Neural cell (in vitro differentiated cells): ENCODE data around the gene WDR5. TPM values are rescaled to one million over a fixed set of nuclear protein-coding genes. Genes with fewer than 3 reads are reported as not detected.

Source experiments
- H2AFZ ChIP-seq: fragments of 200-600, 300-800 bp; sonication (generic), shearing (Covaris generic); 2 replicates; pipeline ENCODE4 v1.6.0; 2014; ENCODE audit warnings: low read depth, mild to moderate bottlenecking, antibody characterized with exemption, low read length, moderate library complexity
- H3F3A ChIP-seq: fragments of 200-600 bp; shearing (Covaris generic); 2 replicates; pipeline ENCODE4 v1.6.1; 2016; ENCODE audit warnings: mild to moderate bottlenecking, moderate library complexity, mixed read lengths, antibody characterized with exemption, low read length; ENCODE audit not compliant: insufficient read depth, poor library complexity, severe bottlenecking
- H3K27ac ChIP-seq: fragments of 200-600, 300-800 bp; sonication (generic), shearing (Covaris generic); 2 replicates; pipeline ENCODE4 v1.5.1; 2014; ENCODE audit warnings: mild to moderate bottlenecking, low read length, moderate library complexity
- H3K27me3 ChIP-seq: fragments of 300-800, 200-600 bp; sonication (generic), shearing (Covaris generic); 2 replicates; pipeline ENCODE4 v1.6.0; 2014; ENCODE audit warnings: mild to moderate bottlenecking, low read depth, low read length, moderate library complexity; ENCODE audit not compliant: insufficient read depth
- H3K36me3 ChIP-seq: fragments of 300-800, 200-600 bp; sonication (generic), shearing (Covaris generic); 2 replicates; pipeline ENCODE4 v1.5.1; 2014; ENCODE audit warnings: mild to moderate bottlenecking, antibody characterized with exemption, low read length, moderate library complexity; ENCODE audit not compliant: insufficient read depth
- H3K4me2 ChIP-seq: fragments of 300-800, 200-600 bp; sonication (generic), shearing (Covaris generic); 2 replicates; pipeline ENCODE4 v1.6.0; 2014; ENCODE audit warnings: mild to moderate bottlenecking, low read length
- H3K4me3 ChIP-seq: fragments of 300-800, 200-600 bp; sonication (generic), shearing (Covaris generic); 2 replicates; pipeline ENCODE4 v1.5.1; 2014; ENCODE audit warnings: mild to moderate bottlenecking, low read length, moderate library complexity
- H3K79me2 ChIP-seq: fragments of 200-600 bp; shearing (Covaris generic); replicated peaks from 2 replicates; pipeline ENCODE4 v1.6.0; 2014; ENCODE audit warnings: mild to moderate bottlenecking, low read length, moderate library complexity; ENCODE audit not compliant: insufficient read depth
- H3K9ac ChIP-seq: fragments of 300-800, 200-600 bp; sonication (generic), shearing (Covaris generic); 2 replicates; pipeline ENCODE4 v1.6.1; 2016; ENCODE audit warnings: mild to moderate bottlenecking, low read length, mixed read lengths
- H3K9me2 ChIP-seq: fragments of 200-600 bp; shearing (Covaris generic); 2 replicates; pipeline ENCODE4 v1.6.1; 2016; ENCODE audit warnings: mild to moderate bottlenecking, low read length, mixed read lengths; ENCODE audit not compliant: insufficient read depth
- H3K9me3 ChIP-seq: fragments of 200-600, 300-800 bp; sonication (generic), shearing (Covaris generic); 2 replicates; pipeline ENCODE4 v1.6.1; 2016; ENCODE audit warnings: mild to moderate bottlenecking, mixed run types, low read length, moderate library complexity, mixed read lengths
- H4K20me1 ChIP-seq: fragments of 200-600 bp; shearing (Covaris generic); 2 replicates; pipeline ENCODE4 v1.6.1; 2016; ENCODE audit warnings: mild to moderate bottlenecking, mixed run types; ENCODE audit not compliant: insufficient read depth
- EP300 ChIP-seq: fragments of 450-650 bp; conservative IDR thresholded peaks from 2 replicates; pipeline ENCODE4 v1.6.1; 2014; ENCODE audit warnings: antibody characterized with exemption, mild to moderate bottlenecking, moderate library complexity; ENCODE audit not compliant: poor library complexity, severe bottlenecking
- EZH2 ChIP-seq: fragments of 200-600, 300-800 bp; shearing (Covaris generic), sonication (generic); IDR thresholded peaks from 2 replicates; pipeline ENCODE4 v1.6.1; 2014; ENCODE audit warnings: antibody characterized with exemption, low read length, borderline replicate concordance, mild to moderate bottlenecking; ENCODE audit not compliant: insufficient read depth, poor library complexity, severe bottlenecking
- MXI1 ChIP-seq: fragments of 450-650 bp; conservative IDR thresholded peaks from 2 replicates; pipeline ENCODE4 v1.6.1; 2014; ENCODE audit warnings: antibody characterized with exemption, mild to moderate bottlenecking; ENCODE audit not compliant: poor library complexity, severe bottlenecking
- POLR2AphosphoS5 ChIP-seq: IDR thresholded peaks from 2 replicates; pipeline ENCODE4 v1.6.1; 2012
- RAD21 ChIP-seq: fragments of 450-650 bp; conservative IDR thresholded peaks from 2 replicates; pipeline ENCODE4 v1.6.1; 2014; ENCODE audit warnings: antibody characterized with exemption, mild to moderate bottlenecking, moderate library complexity
- REST ChIP-seq: IDR thresholded peaks from 2 replicates; pipeline ENCODE4 v1.6.1; 2012; ENCODE audit warnings: borderline replicate concordance
- SMC3 ChIP-seq: fragments of 450-650 bp; conservative IDR thresholded peaks from 2 replicates; pipeline ENCODE4 v1.6.1; 2014; ENCODE audit warnings: antibody characterized with exemption, mild to moderate bottlenecking, moderate library complexity; ENCODE audit not compliant: poor library complexity
- TAF1 ChIP-seq: IDR thresholded peaks from 2 replicates; pipeline ENCODE4 v1.6.1; 2012; ENCODE audit warnings: low read depth
- polyA plus RNA-seq: library from polyadenylated mRNA; depleted of rRNA; stranded (reverse); fragments of >200 nt; gene quantifications from 2 replicates; pipeline ENCODE4 v1.2.3, GENCODE V29; 2014
- small RNA-seq, 3 experiments: library from RNA; depleted of rRNA; stranded (forward); fragments of <200 nt; gene quantifications; one replicate each; pipeline ENCODE3, GENCODE V24; 2012
- TF ChIP-seq, protein P1 (sequence below): fragments of 450-650 bp; IDR thresholded peaks from 2 replicates; pipeline ENCODE4 v1.5.1; 2014; ENCODE audit warnings: antibody characterized with exemption, mild to moderate bottlenecking, moderate library complexity; ENCODE audit not compliant: poor library complexity, severe bottlenecking

Gene WDR5
- polyA plus RNA-seq, 1 donor from 2014 or later = 40.2 TPM

- Histone ChIP-seq H3K27me3 (no peaks in the 10 kb centered on the region), H3K4me2 (no peak overlapping the region), H3F3A (no peaks in the 10 kb centered on the region), H3K9me2 (no peaks in the 10 kb centered on the region), H4K20me1 (no peaks in the 10 kb centered on the region), H2AFZ (no peak overlapping the region), H3K4me3 (no peak overlapping the region), H3K9me3 (no peaks in the 10 kb centered on the region), H3K9ac (no peak overlapping the region), H3K27ac (no peak overlapping the region), H3K79me2 (no peaks in the 10 kb centered on the region), H3K36me3 (no peaks in the 10 kb centered on the region)
- TF ChIP-seq MXI1 (no peak), TAF1 (no peak), EP300 (no peak), EZH2 (no peak), SMC3 (no peak), REST (no peak), RAD21 (no peak), POLR2AphosphoS5 (no peak)
- TF ChIP-seq, protein P1, sequence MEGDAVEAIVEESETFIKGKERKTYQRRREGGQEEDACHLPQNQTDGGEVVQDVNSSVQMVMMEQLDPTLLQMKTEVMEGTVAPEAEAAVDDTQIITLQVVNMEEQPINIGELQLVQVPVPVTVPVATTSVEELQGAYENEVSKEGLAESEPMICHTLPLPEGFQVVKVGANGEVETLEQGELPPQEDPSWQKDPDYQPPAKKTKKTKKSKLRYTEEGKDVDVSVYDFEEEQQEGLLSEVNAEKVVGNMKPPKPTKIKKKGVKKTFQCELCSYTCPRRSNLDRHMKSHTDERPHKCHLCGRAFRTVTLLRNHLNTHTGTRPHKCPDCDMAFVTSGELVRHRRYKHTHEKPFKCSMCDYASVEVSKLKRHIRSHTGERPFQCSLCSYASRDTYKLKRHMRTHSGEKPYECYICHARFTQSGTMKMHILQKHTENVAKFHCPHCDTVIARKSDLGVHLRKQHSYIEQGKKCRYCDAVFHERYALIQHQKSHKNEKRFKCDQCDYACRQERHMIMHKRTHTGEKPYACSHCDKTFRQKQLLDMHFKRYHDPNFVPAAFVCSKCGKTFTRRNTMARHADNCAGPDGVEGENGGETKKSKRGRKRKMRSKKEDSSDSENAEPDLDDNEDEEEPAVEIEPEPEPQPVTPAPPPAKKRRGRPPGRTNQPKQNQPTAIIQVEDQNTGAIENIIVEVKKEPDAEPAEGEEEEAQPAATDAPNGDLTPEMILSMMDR = no peak
Measured at GRCh38 chr9:134208981-134209725, 73.3 kb downstream of the WDR5 start.

Small RNA genes lying within 50 kb of the gene (small RNA-seq; reads per million reads assigned to genes)
- gene RNU6ATAC = 75.1 to 7,053 (median 1,311) reads per million in 3 experiments

Other genes starting within 250 kb of the WDR5 start
- gene VAV2, start 143.8 kb upstream of the WDR5 start, polyA plus RNA-seq = 35.2 and 41.1 TPM in 2 replicates
- gene BRD3OS, start 110.6 kb upstream of the WDR5 start, polyA plus RNA-seq = 49.5 and 55.7 TPM in 2 replicates
- gene BRD3, start 68.1 kb upstream of the WDR5 start, polyA plus RNA-seq = 17.6 and 27.3 TPM in 2 replicates
- gene RNU6ATAC, start 28.5 kb downstream of the WDR5 start, polyA plus RNA-seq = not detected in 2 replicates
- 2.3 and 2.7 TPM in 2 replicates for gene RXRA, start 190.4 kb downstream of the WDR5 start, polyA plus RNA-seq